Stimulated activated CD8-positive, alpha-beta memory T cell treated with anti-CD3 and anti-CD28 coated beads, Interleukin-12 subunit alpha, Interleukin-12 subunit beta, amount 100 ng/mL, for 4 hours (primary cell): ENCODE data around the gene BLACAT1.
"Not testable (repeated sequence)": the region's sequence is repeated elsewhere in the genome, so short reads cannot be mapped to it uniquely, and the experiment has no call there.

Experiments used
- DNase-seq: peaks from one replicate; pipeline ENCODE4 v3.0.0-alpha.2; 2020; ENCODE audit warnings: low read depth

Gene BLACAT1

GRCh38 chr1:205484985-205485967 is 29.4 kb upstream of the BLACAT1 start:
- peak; percentile 41 for DNase-seq

GRCh38 chr1:205483372-205483771 is 27.5 kb upstream of the BLACAT1 start:
- DNase-seq, result no peak

- not testable (repeated sequence) for DNase-seq
Measured at GRCh38 chr1:205482587-205482986, 26.7 kb upstream of the BLACAT1 start.

- no peak for DNase-seq
Measured at GRCh38 chr1:205481629-205482151, 25.8 kb upstream of the BLACAT1 start.

GRCh38 chr1:205481218-205481617 is 25.4 kb upstream of the BLACAT1 start:
- DNase-seq, result no peak

- peak; percentile 57 for DNase-seq
Measured at GRCh38 chr1:205480349-205480985, 24.6 kb upstream of the BLACAT1 start.

- not testable (repeated sequence) for DNase-seq
Measured at GRCh38 chr1:205478985-205479384, 23.1 kb upstream of the BLACAT1 start.

GRCh38 chr1:205477759-205478247 is 22.0 kb upstream of the BLACAT1 start:
- no peak for DNase-seq

- DNase-seq, result no peak
Measured at GRCh38 chr1:205477121-205477758, 21.4 kb upstream of the BLACAT1 start.

- no peak for DNase-seq
Measured at GRCh38 chr1:205476648-205477047, 20.8 kb upstream of the BLACAT1 start.

- no peak for DNase-seq
Measured at GRCh38 chr1:205475855-205476254, 20.0 kb upstream of the BLACAT1 start.

GRCh38 chr1:205474571-205474970 is 18.7 kb upstream of the BLACAT1 start:
- DNase-seq, result no peak

- no peak for DNase-seq
Measured at GRCh38 chr1:205473966-205474365, 18.1 kb upstream of the BLACAT1 start.

GRCh38 chr1:205473475-205473874 is 17.6 kb upstream of the BLACAT1 start:
- DNase-seq, result no peak

GRCh38 chr1:205472737-205473441 is 17.0 kb upstream of the BLACAT1 start:
- no peak for DNase-seq

GRCh38 chr1:205470131-205470530 is 14.3 kb upstream of the BLACAT1 start:
- DNase-seq, result no peak

- DNase-seq, result no peak
Measured at GRCh38 chr1:205466595-205467220, 10.9 kb upstream of the BLACAT1 start.

- DNase-seq, result no peak
Measured at GRCh38 chr1:205465392-205465791, 9.5 kb upstream of the BLACAT1 start.

GRCh38 chr1:205458777-205459566 is 3.1 kb upstream of the BLACAT1 start:
- DNase-seq, result no peak
